ENCODE results near the gene C5orf63.
"Not testable (repeated sequence)": the region's sequence is repeated elsewhere in the genome, so short reads cannot be mapped to it uniquely, and the experiment has no call there.

Gene C5orf63

DNA sequence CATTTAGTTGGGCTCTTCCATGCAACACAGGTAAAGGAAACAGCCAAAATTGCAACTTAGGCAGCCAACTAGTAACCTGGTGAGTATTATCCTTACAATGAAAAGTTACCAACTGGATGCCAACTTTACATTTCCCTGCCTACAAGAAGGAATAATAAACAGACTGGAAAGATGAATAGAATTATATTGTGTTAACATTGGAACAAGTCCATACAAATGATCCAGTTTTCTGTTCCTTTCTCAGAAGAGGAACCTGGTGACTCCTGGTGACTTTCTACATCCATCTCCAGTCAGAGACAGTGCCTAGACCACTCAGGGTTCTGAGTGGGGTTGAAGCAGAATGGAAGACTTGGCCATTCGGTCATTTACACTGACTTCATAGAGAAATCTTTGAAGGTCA lies 63.5 kb downstream of the C5orf63 start:
- no peak for DNase-seq

DNA sequence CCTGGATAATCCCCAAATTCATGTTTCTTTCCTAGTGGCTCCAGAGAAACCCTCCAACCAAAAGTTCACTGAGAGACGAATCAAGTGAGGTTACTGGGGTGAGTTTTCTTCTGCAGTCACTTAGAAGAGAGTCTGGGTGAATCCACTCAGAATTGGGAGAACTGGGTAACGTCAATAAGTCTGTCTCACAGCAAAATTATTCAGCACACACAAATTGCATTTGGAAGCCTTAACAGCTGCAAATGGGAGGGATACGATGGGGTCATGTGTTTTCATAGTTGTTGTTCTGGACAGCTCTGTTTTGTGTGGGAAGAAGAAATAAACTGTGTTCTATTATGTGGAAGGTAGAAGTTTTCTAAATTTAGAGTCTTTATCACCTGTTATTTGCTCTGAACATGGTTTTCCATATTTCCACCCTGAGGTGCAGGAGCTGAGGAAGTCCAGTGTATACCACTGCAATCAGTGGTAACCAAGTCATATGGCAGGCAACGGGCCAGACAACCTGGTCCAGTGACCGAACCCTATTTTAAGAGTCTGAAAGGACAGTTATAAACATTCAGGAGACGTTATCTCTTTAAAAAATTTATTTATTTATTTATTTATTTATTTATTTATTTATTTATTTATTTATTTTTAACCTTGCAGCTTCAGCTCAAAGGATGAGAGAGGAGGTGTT lies 64.9 kb downstream of the C5orf63 start:
- no peak for DNase-seq

DNA sequence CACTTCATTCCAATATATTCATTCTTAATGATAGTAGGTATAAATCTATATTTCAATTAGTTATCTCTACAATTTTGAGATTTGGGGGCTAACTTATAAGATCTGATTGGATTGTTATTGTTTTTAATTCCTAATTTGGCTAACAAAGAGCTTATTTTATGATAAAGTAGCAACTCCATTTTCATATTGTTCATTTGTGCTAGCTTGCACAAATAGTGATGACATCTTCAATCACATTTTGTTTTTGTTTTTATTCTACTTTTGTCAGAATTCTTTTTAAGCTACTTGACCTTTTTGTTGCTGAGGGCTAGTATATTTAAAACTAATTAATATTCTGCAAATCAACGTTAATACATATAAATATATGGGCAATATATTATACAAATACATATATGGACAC lies 65.8 kb downstream of the C5orf63 start:
- no peak for DNase-seq

DNA sequence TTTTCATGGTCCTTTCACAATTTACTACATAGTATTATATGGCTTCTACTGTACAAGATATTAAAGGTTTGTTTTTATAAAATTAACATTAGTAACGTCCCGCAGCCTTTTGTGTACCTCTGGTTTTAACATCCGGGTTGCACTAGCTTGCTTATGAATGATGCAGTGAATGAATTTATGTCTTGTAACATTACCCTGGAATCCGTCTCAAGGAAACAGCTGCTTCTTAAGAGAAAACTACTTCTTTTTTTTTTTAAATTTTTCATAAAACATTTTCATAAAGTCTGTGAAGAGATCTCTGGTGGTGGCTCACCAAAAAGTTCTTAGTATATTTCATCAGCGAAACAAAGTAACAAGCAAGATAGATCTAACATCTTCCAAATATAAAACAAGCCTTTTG lies 66.6 kb downstream of the C5orf63 start:
- no peak for DNase-seq

DNA sequence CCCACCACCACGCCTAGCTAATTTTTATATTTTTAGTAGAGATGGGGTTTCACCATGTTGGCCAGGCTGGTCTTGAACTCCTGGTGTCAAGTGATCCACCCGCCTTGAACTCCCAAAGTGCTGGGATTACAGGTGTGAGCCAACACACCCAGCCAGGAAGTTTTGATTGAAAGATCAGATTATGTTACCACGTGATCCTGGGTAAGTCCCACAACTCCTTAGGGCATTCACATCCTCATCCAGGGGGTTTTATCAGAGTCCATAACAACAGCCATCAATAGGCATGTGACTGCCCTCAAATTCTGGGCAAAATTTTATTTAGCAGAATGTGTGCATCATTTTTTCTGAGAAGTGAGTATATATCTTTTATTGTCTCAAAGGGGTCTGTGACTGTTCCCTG lies 68.0 kb downstream of the C5orf63 start:
- not testable (repeated sequence) for DNase-seq

DNA sequence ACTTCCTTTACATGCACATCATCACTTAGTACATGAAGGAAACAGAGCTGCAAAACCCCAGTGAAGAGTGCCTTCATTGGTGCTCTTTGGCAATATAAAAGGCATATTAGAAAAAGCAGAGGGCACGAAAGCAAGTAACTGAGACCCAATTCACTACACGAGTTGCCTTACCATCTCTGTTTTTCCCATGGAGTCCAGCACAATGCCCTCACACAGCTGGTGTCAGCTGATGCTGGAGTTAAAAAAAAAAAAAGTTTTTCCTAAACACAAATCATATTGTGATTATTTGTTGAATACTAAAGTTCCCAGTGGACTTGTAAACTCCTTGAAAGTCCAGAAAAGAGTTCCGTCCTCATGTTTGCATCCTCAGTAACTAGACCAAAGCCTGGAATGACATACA lies 68.6 kb downstream of the C5orf63 start:
- DNase-seq = no peak

DNA sequence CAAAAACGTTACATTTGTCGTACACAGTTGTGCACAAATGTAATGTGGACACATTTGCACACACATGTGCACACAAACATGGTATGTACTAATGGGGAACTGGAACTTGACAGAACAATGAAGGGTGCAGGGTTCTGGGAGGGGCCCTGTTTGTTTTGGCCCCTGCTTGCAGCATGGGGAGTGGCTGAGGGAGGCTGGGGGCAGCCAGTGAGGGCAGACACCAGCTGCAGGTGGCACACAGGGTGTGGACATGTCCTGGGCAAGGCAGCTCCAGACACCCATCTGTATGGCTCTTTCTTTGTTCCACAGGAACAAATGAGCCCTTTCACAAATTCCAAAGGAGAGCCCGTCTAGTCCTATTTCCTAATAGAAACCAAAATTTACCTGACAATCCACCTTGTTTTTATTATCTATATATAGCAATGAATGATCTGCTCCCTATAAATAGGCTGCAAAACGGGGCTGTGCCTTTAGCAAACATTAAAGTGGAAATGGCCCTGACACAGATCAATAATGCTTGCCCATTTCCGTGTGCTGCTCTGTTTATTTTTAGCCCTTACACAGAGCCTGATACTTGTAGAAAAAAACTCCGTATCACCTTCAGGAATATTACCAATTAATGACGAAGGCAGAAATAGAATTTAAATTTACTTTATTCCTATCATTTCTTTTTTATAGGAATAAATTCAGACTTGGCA lies 69.4 kb downstream of the C5orf63 start:
- no peak for DNase-seq

DNA sequence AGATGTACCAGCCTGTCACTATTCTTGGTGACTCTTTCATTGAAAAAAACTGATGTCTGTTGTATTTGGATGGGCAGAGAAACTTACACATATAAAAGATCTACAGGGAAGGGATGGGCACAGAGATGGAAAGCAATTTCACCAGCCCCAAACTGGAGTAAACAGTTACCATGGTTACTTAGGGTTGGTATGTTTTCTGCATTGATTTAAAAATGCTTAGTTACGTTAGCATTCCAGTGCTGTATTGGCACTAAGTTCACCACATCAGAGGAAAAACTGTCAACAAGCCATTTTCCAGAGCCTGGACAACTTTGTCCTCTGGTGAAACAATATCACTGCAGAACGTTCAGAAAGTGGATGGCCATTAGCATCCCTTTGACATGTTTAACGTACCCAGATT lies 70.9 kb downstream of the C5orf63 start:
- DNase-seq = no peak

DNA sequence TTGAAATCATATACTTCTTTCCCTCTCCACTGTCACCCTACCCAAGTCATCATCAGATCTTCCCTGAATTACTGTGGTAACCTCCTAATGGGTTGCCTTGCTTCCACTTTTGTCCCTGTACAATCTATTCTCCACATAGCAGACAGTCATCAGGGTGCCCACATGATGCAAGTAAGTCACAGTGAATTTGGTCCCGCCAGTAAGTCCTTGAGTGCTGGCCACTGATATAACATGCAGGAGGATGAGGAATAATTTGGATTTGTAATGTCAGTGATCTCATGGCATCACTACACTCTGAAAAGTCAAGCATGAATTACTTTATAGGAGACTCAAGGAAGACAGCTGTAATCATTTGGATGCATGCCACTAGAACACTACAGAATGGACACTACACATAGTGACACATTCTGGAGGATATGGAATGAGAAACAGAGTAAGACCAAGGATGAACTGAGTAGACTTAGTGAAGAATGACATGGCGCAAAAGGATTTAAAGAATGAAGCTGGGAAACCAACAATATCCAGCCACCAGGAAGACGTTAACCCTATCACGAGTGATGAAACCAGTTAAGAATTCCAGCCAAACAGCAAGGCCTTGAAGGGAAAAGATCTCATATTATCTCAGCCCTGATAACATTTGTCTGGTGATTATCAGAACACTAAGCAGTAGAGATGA lies 71.5 kb downstream of the C5orf63 start:
- no peak for DNase-seq

Measured in anterior cingulate cortex (tissue), 58 donors.